Raji (cell line): Measurements from ENCODE around the gene GGA1.

Experiments
- POLR2A ChIP-seq: IDR thresholded peaks from 2 replicates; pipeline ENCODE4 v1.6.1; 2011; ENCODE audit warnings: low read depth, low read length, control low read depth; ENCODE audit not compliant: insufficient read depth

The GGA1 gene

GRCh38 chr22:37568448-37569008 lies 40.1 kb upstream of the GGA1 start:
- no peak for TF ChIP-seq POLR2A

GRCh38 chr22:37569009-37569920 lies 39.4 kb upstream of the GGA1 start:
- TF ChIP-seq POLR2A, result no peak

GRCh38 chr22:37569921-37570660 lies 38.5 kb upstream of the GGA1 start:
- no peak for TF ChIP-seq POLR2A

- TF ChIP-seq POLR2A, result no peak
These were observed 38.0 kb upstream of the GGA1 start for GRCh38 chr22:37570661-37570976.

GRCh38 chr22:37571258-37571991 lies 37.2 kb upstream of the GGA1 start:
- no peak for TF ChIP-seq POLR2A

GRCh38 chr22:37571992-37572373 lies 36.7 kb upstream of the GGA1 start:
- no peak for TF ChIP-seq POLR2A

- no peak for TF ChIP-seq POLR2A
These were observed 33.1 kb upstream of the GGA1 start for GRCh38 chr22:37575490-37576003.

GRCh38 chr22:37578002-37578401 lies 30.6 kb upstream of the GGA1 start:
- no peak for TF ChIP-seq POLR2A

GRCh38 chr22:37581504-37581903 lies 27.1 kb upstream of the GGA1 start:
- TF ChIP-seq POLR2A, result no peak

- TF ChIP-seq POLR2A, result no peak
These were observed 26.1 kb upstream of the GGA1 start for GRCh38 chr22:37582526-37582925.

- no peak for TF ChIP-seq POLR2A
These were observed 20.0 kb upstream of the GGA1 start for GRCh38 chr22:37588546-37589215.

GRCh38 chr22:37589636-37590035 lies 19.0 kb upstream of the GGA1 start:
- TF ChIP-seq POLR2A, result no peak

- no peak for TF ChIP-seq POLR2A
These were observed 16.7 kb upstream of the GGA1 start for GRCh38 chr22:37591823-37592404.

GRCh38 chr22:37594237-37594636 lies 14.4 kb upstream of the GGA1 start:
- TF ChIP-seq POLR2A, result no peak

GRCh38 chr22:37599153-37599552 lies 9.5 kb upstream of the GGA1 start:
- TF ChIP-seq POLR2A, result no peak

GRCh38 chr22:37601203-37601539 lies 7.5 kb upstream of the GGA1 start:
- no peak for TF ChIP-seq POLR2A
